Panc1 (cell line): ENCODE results near the gene SIRT5. TPM values are rescaled to one million over a fixed set of nuclear protein-coding genes. Genes with fewer than 3 reads are reported as not detected.

Experiments used
- ATAC-seq: fragments of 200-7000 bp; cut with Tn5 transposase; 2 replicates; pipeline ENCODE4 v1.9.1; 2020; ENCODE audit warnings: mild to moderate bottlenecking, moderate library complexity
- BruUV-seq: library from RNA; stranded (reverse); fragments of 400-500 nt; replicated peaks from 2 replicates; lab custom pipeline; 2021; lab: Mats Ljungman, UMichigan
- CTCF ChIA-PET: fragments of 300-600 bp; sonication (Branson Sonifier 250); formaldehyde crosslinking; loops from one replicate; lab custom pipeline; 2022; ENCODE audit warnings: antibody characterized with exemption; lab: Charles Lee
- POLR2A ChIA-PET: fragments of 300-600 bp; sonication (Branson Sonifier 250); formaldehyde crosslinking; loops from one replicate; lab custom pipeline; 2022; ENCODE audit warnings: antibody characterized with exemption; lab: Charles Lee
- DNase-seq: peaks from one replicate; pipeline ENCODE4 v3.0.0-alpha.2; 2010; ENCODE audit warnings: low read depth, low spot score
- H3K27ac ChIP-seq: 2 replicates; pipeline ENCODE4 v1.5.1; 2011; ENCODE audit warnings: mild to moderate bottlenecking, low read length, inconsistent platforms
- H3K27me3 ChIP-seq: fragments of 200-500 bp; sonication (Bioruptor generic); 2 replicates; pipeline ENCODE4 v1.6.0; 2014; ENCODE audit warnings: low read length, inconsistent platforms; ENCODE audit not compliant: control insufficient read depth, insufficient read depth
- H3K36me3 ChIP-seq: fragments of 200-500 bp; sonication (Bioruptor generic); 2 replicates; pipeline ENCODE4 v1.5.1; 2014; ENCODE audit warnings: inconsistent platforms, mild to moderate bottlenecking, low read length, moderate library complexity; ENCODE audit not compliant: control insufficient read depth, insufficient read depth
- H3K4me1 ChIP-seq: 2 replicates; pipeline ENCODE4 v1.5.1; 2011; ENCODE audit warnings: inconsistent platforms, mild to moderate bottlenecking, low read length, moderate library complexity; ENCODE audit not compliant: control insufficient read depth, insufficient read depth
- H3K4me3 ChIP-seq, 2 experiments: 2 replicates each; pipeline ENCODE4 v1.5.1; 2011 to 2012; ENCODE audit warnings: low read depth in 2 of 2, low read length in 2 of 2, mild to moderate bottlenecking in 2 of 2, inconsistent platforms in 1 of 2, moderate library complexity in 1 of 2
- H3K9me3 ChIP-seq: fragments of 200-500 bp; sonication (Bioruptor generic); 2 replicates; pipeline ENCODE4 v1.5.1; 2014; ENCODE audit warnings: low read depth, mild to moderate bottlenecking, inconsistent platforms, low read length, moderate library complexity; ENCODE audit not compliant: control insufficient read depth, insufficient read depth
- POLR2AphosphoS5 ChIP-seq: IDR thresholded peaks from 2 replicates; pipeline ENCODE4 v1.6.1; 2012; ENCODE audit warnings: mild to moderate bottlenecking, low read depth, low read length, moderate library complexity
- SIN3A ChIP-seq: IDR thresholded peaks from 2 replicates; pipeline ENCODE4 v1.6.1; 2012; ENCODE audit warnings: low read depth, mild to moderate bottlenecking, low read length, moderate library complexity, borderline replicate concordance; ENCODE audit not compliant: insufficient read depth
- TCF7L2 ChIP-seq: IDR thresholded peaks from 2 replicates; pipeline ENCODE4 v1.6.1; 2011; ENCODE audit warnings: mild to moderate bottlenecking, low read depth, low read length, inconsistent platforms
- in situ Hi-C: cut with HindIII; loops from 2 replicates; pipeline ENCODE4 v1.10.0; 2016; ENCODE audit warnings: low sequenced_read_pairs, low pct_unique_long_range_greater_than_20kb
- intact Hi-C: fragments of 100-400 bp; cut with micrococcal nuclease; formaldehyde crosslinking; loops from one replicate; pipeline ENCODE4 v1.10.0; 2022; ENCODE audit not compliant: unreplicated experiment
- total RNA-seq: library from RNA; stranded (reverse); gene quantifications from one replicate; pipeline ENCODE4 v1.2.1, GENCODE V29; 2021; ENCODE audit not compliant: unreplicated experiment
- TF ChIP-seq, protein P1 (sequence below), 2 experiments: IDR thresholded peaks; 2 replicates each; pipeline ENCODE4 v1.6.1; 2011 to 2012; ENCODE audit warnings: low read depth in 2 of 2, control low read depth in 1 of 2, low read length in 1 of 2, mild to moderate bottlenecking in 1 of 2, moderate library complexity in 1 of 2; ENCODE audit not compliant: insufficient read depth in 1 of 2
- TF ChIP-seq, protein P2 (sequence below): fragments of 450-650 bp; IDR thresholded peaks from 2 replicates; pipeline ENCODE4 v1.5.1; 2017; ENCODE audit warnings: mild to moderate bottlenecking

The SIRT5 gene
- total RNA-seq, 1 experiment from 2014 or later: 11.0 TPM

DNA sequence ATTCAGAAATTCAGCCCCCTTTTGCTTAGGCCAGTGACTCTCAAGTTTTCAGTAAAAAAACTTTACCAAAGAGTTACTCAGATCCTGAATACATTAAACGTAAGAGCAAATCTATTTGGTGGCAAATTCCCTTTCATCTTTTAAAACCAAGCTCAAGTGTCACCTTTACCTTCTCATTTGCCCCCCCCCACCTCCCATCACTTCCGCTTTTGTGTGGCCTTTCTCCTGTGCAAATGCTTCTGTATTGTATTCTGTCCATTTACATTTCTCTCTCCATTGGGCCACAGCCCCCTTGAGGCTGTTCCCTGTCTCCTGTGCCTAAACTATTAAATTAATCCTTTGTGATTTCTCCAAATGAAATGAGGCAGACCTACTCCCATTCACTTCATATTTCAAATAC lies 42.7 kb downstream of the SIRT5 start:
- H3K36me3 ChIP-seq: peaks cover 32% of the 10 kb centered on the region
- in situ Hi-C loops (no loop called here), intact Hi-C loops (no loop called here)
- POLR2A ChIA-PET: no interaction called here
- no peaks in the 10 kb centered on the region for H3K27me3 ChIP-seq
- H3K9me3 ChIP-seq: no peaks in the 10 kb centered on the region
- H3K27ac ChIP-seq: peak overlapping the region; percentile 84; the same call in 1 of the 2 replicates
- TF ChIP-seq TCF7L2 (no peak), SIN3A (no peak), POLR2AphosphoS5 (no peak)
- TF ChIP-seq, protein P1, sequence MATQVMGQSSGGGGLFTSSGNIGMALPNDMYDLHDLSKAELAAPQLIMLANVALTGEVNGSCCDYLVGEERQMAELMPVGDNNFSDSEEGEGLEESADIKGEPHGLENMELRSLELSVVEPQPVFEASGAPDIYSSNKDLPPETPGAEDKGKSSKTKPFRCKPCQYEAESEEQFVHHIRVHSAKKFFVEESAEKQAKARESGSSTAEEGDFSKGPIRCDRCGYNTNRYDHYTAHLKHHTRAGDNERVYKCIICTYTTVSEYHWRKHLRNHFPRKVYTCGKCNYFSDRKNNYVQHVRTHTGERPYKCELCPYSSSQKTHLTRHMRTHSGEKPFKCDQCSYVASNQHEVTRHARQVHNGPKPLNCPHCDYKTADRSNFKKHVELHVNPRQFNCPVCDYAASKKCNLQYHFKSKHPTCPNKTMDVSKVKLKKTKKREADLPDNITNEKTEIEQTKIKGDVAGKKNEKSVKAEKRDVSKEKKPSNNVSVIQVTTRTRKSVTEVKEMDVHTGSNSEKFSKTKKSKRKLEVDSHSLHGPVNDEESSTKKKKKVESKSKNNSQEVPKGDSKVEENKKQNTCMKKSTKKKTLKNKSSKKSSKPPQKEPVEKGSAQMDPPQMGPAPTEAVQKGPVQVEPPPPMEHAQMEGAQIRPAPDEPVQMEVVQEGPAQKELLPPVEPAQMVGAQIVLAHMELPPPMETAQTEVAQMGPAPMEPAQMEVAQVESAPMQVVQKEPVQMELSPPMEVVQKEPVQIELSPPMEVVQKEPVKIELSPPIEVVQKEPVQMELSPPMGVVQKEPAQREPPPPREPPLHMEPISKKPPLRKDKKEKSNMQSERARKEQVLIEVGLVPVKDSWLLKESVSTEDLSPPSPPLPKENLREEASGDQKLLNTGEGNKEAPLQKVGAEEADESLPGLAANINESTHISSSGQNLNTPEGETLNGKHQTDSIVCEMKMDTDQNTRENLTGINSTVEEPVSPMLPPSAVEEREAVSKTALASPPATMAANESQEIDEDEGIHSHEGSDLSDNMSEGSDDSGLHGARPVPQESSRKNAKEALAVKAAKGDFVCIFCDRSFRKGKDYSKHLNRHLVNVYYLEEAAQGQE (IDR thresholded peaks at IDR 0.05; ENCODE audit: insufficient read depth in 1 of 2, low read depth in 2 of 2, low read length in 1 of 2): no peak
- TF ChIP-seq, protein P2, sequence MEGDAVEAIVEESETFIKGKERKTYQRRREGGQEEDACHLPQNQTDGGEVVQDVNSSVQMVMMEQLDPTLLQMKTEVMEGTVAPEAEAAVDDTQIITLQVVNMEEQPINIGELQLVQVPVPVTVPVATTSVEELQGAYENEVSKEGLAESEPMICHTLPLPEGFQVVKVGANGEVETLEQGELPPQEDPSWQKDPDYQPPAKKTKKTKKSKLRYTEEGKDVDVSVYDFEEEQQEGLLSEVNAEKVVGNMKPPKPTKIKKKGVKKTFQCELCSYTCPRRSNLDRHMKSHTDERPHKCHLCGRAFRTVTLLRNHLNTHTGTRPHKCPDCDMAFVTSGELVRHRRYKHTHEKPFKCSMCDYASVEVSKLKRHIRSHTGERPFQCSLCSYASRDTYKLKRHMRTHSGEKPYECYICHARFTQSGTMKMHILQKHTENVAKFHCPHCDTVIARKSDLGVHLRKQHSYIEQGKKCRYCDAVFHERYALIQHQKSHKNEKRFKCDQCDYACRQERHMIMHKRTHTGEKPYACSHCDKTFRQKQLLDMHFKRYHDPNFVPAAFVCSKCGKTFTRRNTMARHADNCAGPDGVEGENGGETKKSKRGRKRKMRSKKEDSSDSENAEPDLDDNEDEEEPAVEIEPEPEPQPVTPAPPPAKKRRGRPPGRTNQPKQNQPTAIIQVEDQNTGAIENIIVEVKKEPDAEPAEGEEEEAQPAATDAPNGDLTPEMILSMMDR: no peak
- CTCF ChIA-PET: no interaction called here
- peaks cover 17% of the 10 kb centered on the region for H3K4me1 ChIP-seq
- peak overlapping the region in 1 of 2 experiments; percentile 72; a peak in 2 of 4 replicates for H3K4me3 ChIP-seq
- no peak for ATAC-seq
- BruUV-seq: no TSS peak
- DNase-seq: no peak

DNA sequence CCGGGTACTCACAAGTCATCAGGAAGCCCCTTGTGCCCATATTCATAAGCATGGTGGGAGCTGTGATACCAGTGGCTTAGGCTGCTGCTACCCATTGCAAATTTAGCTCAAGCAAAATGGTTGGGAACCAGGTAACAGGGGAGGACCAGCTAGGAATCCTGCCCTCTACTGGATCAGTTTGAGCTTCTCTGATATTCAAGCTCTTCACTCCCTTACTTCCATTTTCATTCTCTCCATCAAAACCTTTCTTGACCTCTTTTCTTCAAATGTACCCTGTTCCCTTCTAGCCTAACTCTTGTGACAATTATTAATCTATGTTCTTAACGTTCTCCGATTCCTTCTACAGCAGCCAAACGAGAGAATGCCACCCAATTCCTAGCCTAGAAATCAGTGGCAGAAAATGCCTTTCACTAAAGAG lies 50.5 kb downstream of the SIRT5 start:
- in situ Hi-C loops: no loop called here
- BruUV-seq: no TSS peak
- H3K36me3 ChIP-seq: peaks cover 29% of the 10 kb centered on the region

More for the DNA sequence above, 50.5 kb downstream of the SIRT5 start:
- Histone ChIP-seq H3K4me1 (no peaks in the 10 kb centered on the region), H3K9me3 (no peaks in the 10 kb centered on the region), H3K4me3 (no peak overlapping the region), H3K27ac (no peak overlapping the region), H3K27me3 (no peaks in the 10 kb centered on the region)
- CTCF ChIA-PET: interaction anchor here (0.6 to 0.7 kb wide), 3 partner anchors 70 to 290 kb away, joined by 3 to 8 read pairs (median 4); no protein-coding TSS in a partner anchor
- POLR2A ChIA-PET: no interaction called here
- intact Hi-C loops: no loop called here
- ATAC-seq (peak; percentile 89), DNase-seq (peak; percentile 33)
- TF ChIP-seq TCF7L2: no peak
- TF ChIP-seq, protein P2: peak; percentile 79
